HAP-1 (cell line): ENCODE measurements around the gene RORC.

Experiments
- DNase-seq, 2 experiments: peaks; one replicate each; pipeline ENCODE4 v3.0.0-alpha.2; 2016 to 2020; ENCODE audit warnings: low spot score in 2 of 2
- H3K27me3 ChIP-seq: fragments of 250-450 bp; sonication (Bioruptor Pico); 2 replicates; pipeline ENCODE4 v1.5.1; 2020; ENCODE audit warnings: low read depth, mild to moderate bottlenecking, moderate library complexity
- H3K36me3 ChIP-seq: fragments of 250-450 bp; sonication (Bioruptor Pico); replicated peaks from 2 replicates; pipeline ENCODE4 v1.5.1; 2020; ENCODE audit warnings: mild to moderate bottlenecking
- H3K4me1 ChIP-seq: fragments of 250-450 bp; sonication (Bioruptor Pico); 2 replicates; pipeline ENCODE4 v1.5.1; 2020; ENCODE audit warnings: mild to moderate bottlenecking
- H3K4me3 ChIP-seq: fragments of 250-450 bp; sonication (Bioruptor Pico); 2 replicates; pipeline ENCODE4 v1.5.1; 2020; ENCODE audit warnings: mild to moderate bottlenecking, moderate library complexity
- H3K9me3 ChIP-seq: fragments of 250-450 bp; sonication (Bioruptor Pico); 2 replicates; pipeline ENCODE4 v1.5.1; 2020; ENCODE audit warnings: mild to moderate bottlenecking, moderate library complexity
- in situ Hi-C: fragments of 300-500 bp; cut with MboI; formaldehyde crosslinking; loops from 3 replicates; pipeline ENCODE4 v1.14.3; 2020; ENCODE audit warnings: low sequenced_read_pairs, inconsistent platforms, mixed read lengths

The RORC gene

DNA sequence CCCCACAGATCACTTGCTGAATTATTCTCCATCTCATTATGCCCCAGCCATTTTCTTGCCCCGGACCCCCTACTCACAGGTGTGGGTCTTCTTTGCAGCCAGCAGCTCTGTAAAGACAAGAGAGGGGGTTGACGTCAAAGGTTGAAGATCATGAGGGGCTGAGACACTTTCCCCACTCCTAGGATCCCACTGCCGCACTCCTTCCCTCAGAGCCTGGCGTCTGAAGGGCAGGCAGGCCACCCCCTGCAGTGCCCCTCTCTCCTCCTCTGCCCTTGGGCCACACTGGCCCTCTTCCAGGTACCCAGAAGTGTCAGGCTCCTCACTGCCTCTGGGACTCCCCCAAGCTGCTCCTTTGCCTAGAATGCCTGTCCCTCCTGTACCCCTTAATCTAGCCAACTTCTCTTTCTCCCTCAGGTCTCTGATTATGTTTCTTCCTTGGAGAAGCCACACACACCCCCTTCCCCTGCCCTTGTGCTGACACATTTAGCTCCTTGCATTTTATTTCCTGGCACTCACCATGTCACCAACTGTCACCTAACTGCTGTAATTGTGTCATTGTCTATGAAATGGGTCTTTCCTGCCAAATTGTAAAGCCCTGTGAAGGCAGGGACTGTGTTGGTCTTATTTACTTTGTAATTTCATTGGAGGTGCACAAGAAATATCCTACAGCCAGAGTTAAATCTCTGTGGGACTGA is 2.1 kb downstream of the RORC start:
- no peaks in the 10 kb centered on the region for H3K9me3 ChIP-seq
- H3K27me3 ChIP-seq, result no peaks in the 10 kb centered on the region
- H3K4me1 ChIP-seq, result no peaks in the 10 kb centered on the region
- DNase-seq, result no peak
- in situ Hi-C loops, result no loop called here
- no peak overlapping the region for H3K4me3 ChIP-seq
- H3K36me3 ChIP-seq, result no peaks in the 10 kb centered on the region

DNA sequence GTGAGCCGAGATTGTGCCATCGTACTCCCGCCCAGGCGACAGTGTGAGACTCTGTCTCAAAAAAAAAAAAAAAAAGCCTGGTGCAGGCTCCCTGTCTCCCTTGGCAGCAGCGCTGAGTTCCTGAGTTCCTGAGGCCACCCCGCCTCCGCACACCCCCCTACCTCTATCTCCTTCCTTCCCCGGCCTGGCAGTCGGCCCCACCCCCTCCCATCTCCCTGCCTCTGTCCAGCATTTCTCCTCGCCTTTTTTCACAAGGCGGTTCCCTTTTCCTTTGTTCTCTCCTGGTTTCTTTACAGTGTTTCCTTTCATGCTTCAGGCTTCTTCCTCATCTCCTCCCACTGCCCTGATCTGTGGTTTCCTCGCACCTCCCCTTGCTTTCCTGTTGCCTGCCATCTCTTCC is 2.7 kb downstream of the RORC start:
- no peaks in the 10 kb centered on the region for H3K9me3 ChIP-seq
- H3K36me3 ChIP-seq, result no peaks in the 10 kb centered on the region
- peak; percentile 60 to 75 for DNase-seq
- in situ Hi-C loops, result no loop called here
- no peaks in the 10 kb centered on the region for H3K4me1 ChIP-seq
- H3K27me3 ChIP-seq, result no peaks in the 10 kb centered on the region
- no peak overlapping the region for H3K4me3 ChIP-seq

DNA sequence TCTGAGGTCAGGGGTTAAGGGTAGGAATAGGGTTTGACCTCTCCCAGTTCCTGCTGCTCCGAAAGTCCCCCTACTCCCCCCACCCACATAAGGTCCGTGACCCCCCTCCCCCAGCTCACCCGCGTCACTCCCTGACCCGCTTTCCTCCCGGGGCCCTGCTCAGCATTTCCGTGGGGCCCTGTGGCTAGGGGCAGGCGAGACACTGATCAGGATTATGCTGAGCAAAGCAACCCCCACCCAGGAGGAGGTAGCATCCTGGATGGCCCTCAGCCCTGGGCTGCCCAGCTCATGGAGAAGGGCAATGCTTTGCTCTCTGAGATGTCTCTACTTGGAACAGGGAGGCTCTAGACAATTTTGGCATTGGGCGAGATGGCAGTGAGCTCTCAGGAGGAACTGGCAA is 3.7 kb downstream of the RORC start:
- Histone ChIP-seq H3K4me3 (no peak overlapping the region), H3K4me1 (no peaks in the 10 kb centered on the region), H3K9me3 (no peaks in the 10 kb centered on the region), H3K27me3 (no peaks in the 10 kb centered on the region), H3K36me3 (no peaks in the 10 kb centered on the region)
- DNase-seq, result no peak
- in situ Hi-C loops, result no loop called here

DNA sequence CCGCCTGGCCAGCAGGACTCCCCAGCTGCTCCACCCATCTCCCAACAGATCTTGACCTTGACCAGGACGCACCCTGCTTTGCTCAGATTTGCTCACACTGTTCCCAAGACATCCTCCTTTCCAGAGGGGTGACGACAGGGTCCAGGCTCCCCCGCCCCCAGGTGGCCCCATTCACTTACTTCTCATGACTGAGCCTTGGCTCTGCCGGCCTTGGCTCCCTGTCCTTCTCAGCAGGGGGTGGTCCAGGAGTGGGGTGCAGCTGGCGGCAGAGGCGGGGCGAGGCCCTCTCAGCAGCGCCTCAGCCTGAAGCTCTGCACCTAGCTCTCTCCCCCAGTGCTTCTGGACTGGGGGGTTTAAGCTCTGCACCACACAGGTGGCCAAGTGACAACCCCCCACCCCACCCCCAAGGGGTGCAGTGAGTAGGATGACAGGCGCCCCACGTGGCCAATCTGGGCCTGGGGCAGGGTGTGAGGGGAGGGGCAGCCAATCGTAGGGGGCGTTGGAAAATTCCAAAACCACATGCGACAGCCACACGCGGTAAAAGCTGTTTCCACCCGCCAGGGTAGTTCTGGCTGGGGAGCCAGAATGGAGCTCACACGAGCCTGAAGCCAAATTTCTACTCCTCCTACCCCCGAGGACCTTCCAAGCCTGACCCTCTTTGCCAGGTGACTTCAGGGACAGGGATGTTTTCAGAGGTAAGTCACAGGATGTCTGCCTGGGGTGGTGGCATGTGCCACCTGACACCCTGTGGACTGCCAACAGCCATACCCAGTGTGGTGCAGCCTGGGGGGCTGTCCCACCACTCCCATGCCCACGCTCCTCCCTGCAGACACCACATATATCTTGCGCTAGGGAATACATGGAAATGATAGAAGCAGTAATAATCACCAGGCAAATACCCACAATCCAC is 5.6 kb downstream of the RORC start:
- DNase-seq, result no peak
- H3K36me3 ChIP-seq, result no peaks in the 10 kb centered on the region
- no peak overlapping the region for H3K4me3 ChIP-seq
- in situ Hi-C loops, result no loop called here
- H3K27me3 ChIP-seq, result no peaks in the 10 kb centered on the region
- no peaks in the 10 kb centered on the region for H3K9me3 ChIP-seq
- no peaks in the 10 kb centered on the region for H3K4me1 ChIP-seq

DNA sequence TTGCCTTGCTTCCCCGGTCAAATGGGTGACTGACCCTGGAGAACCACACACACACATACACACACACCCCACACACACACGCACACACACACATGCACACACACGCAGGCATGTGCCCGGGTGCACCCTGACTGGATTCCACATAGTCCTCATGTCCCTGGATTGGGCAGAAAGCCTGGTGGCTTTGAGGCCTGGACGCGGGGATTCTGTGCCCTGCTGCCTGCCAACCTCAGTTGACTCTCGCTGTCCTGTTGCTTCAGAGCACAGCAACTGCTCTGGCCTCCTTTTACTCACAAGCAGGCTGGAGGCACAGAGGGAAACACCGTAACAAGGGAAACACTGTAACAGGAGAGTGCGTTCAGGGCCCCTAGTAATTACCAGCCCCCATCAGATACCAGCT is 6.4 kb downstream of the RORC start:
- no peak for DNase-seq
- in situ Hi-C loops, result no loop called here
- H3K4me3 ChIP-seq, result no peak overlapping the region
- H3K36me3 ChIP-seq, result no peaks in the 10 kb centered on the region
- H3K9me3 ChIP-seq, result no peaks in the 10 kb centered on the region
- no peaks in the 10 kb centered on the region for H3K27me3 ChIP-seq
- no peaks in the 10 kb centered on the region for H3K4me1 ChIP-seq

DNA sequence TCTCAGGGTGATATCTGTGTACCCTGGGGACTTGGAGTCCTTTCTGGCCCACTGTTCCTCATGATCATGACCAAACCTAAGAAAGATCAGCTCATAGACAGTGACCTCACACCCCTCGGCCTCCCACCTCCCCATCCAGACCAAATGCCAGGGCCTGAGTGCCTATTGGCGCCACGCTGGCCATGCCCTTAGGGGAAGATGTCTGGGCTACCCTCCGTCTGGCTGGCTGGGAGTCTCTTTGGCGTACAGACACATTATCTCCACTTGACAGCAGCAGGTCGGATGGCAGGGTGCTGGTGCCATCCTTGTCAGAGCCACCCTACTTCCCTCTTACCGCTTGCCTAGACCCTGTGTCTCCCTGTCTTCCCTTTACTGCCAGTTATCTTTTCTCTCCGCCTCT is 8.4 kb downstream of the RORC start:
- Histone ChIP-seq H3K9me3 (no peaks in the 10 kb centered on the region), H3K4me3 (no peak overlapping the region), H3K36me3 (no peaks in the 10 kb centered on the region), H3K27me3 (no peaks in the 10 kb centered on the region), H3K4me1 (no peaks in the 10 kb centered on the region)
- in situ Hi-C loops, result no loop called here
- no peak for DNase-seq

DNA sequence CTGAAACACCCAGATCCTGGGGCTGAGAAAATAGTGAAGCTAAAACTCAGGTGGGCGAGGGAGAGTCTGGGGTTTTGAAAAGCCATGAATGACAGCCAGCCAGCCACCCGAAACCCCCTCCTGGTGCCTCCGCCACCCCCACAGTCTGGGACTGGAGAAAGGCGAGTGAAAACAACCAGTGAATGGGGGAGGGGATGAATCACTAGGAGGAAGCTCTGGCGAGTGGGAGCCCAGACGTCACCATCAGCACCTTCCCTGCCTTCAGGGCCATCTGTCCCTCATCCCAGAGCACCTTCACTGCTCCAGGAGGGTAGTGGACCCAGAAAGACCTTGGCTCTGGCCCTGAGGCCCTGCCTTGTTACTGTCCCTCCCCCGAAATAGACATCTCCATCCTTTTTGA is 9.2 kb downstream of the RORC start:
- DNase-seq, result no peak
- Histone ChIP-seq H3K27me3 (no peaks in the 10 kb centered on the region), H3K36me3 (no peaks in the 10 kb centered on the region), H3K4me1 (no peaks in the 10 kb centered on the region), H3K4me3 (no peak overlapping the region), H3K9me3 (no peaks in the 10 kb centered on the region)
- in situ Hi-C loops, result no loop called here

DNA sequence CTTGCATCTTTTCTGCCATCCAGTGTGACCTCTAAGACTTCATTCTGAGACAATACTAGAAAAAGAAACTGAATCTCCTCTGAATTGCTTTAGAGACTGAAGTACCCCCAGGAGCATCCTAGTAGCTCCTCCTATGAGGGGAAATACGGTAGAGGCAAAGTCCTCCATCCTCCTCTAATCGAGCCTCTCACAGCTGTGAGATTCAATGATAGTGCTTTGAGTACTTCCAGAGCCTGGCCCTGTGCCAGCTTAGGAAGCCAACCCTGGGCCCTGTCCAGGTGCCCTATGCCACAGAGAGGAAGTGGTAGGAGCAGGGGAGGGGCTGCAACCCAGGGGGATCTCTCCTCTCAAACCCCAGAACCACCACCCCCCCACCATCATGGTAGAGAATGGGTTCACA is 10.7 kb downstream of the RORC start:
- no peaks in the 10 kb centered on the region for H3K27me3 ChIP-seq
- no peak for DNase-seq
- no peaks in the 10 kb centered on the region for H3K4me1 ChIP-seq
- H3K4me3 ChIP-seq, result no peak overlapping the region
- in situ Hi-C loops, result no loop called here
- no peaks in the 10 kb centered on the region for H3K9me3 ChIP-seq
- no peaks in the 10 kb centered on the region for H3K36me3 ChIP-seq

DNA sequence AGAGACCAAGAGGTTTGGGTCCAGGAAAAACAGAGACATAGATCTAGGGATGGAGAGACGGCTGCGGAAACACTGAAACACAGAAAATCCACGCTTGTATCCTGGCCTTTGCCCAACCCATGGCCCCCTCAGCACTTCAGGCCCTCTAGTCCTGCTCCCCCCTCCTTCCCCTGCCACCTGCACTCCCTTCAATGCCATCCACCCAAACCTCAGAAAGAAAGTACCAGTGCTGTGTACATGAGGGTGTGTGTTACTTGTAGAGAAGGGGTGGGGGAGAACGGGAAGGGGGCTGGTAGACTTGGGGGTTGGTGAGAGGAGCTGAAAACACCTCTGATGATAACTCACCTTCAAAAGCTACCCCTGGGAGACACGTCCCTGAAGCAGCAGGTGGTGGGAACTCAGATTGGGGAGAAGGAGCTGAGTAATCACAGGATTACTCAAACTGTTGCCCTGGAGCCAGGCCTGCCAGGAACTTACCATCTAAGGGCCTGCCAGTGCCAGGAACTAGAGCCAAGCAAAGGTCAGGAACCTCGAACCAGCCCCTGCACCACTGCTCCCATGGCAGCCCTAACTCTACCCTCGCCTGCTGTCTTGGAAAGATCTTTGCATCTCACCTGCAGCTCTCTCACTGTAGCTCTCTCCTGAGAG is 11.5 kb downstream of the RORC start:
- in situ Hi-C loops, result no loop called here
- Histone ChIP-seq H3K4me1 (no peaks in the 10 kb centered on the region), H3K27me3 (no peaks in the 10 kb centered on the region), H3K36me3 (no peaks in the 10 kb centered on the region), H3K9me3 (no peaks in the 10 kb centered on the region), H3K4me3 (no peak overlapping the region)
- no peak for DNase-seq

DNA sequence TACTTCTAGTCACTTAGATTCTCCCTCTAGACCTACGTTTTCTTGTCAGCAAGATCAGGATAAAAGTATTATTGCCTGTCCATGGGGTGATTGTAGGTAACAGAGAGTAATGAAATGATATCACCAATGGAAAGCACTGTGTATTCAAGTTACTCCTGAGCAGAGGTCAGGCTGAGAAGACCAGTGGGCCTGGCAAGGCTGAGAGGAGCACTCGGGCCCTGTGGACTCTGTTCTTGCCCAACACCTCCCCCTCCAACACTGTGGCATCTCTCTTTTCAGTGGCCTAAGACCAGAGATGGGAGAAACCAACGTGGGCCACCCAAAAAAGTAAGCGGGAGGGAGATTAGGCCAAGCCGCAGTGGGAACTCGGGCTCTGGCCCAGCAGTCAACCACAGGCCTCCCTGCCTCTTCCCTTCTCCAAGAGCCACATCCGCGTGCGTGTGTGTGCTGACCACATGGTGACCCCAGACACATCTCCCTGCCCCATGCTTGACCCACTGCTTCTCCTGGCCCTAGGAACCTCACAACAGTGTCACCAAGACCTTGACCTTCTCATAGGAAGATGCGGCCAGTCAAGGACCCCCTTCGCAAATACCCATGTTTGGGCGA is 12.3 kb downstream of the RORC start:
- no peaks in the 10 kb centered on the region for H3K4me1 ChIP-seq
- no peak overlapping the region for H3K4me3 ChIP-seq
- H3K36me3 ChIP-seq, result no peaks in the 10 kb centered on the region
- in situ Hi-C loops, result no loop called here
- no peak for DNase-seq
- H3K27me3 ChIP-seq, result no peaks in the 10 kb centered on the region
- no peaks in the 10 kb centered on the region for H3K9me3 ChIP-seq

DNA sequence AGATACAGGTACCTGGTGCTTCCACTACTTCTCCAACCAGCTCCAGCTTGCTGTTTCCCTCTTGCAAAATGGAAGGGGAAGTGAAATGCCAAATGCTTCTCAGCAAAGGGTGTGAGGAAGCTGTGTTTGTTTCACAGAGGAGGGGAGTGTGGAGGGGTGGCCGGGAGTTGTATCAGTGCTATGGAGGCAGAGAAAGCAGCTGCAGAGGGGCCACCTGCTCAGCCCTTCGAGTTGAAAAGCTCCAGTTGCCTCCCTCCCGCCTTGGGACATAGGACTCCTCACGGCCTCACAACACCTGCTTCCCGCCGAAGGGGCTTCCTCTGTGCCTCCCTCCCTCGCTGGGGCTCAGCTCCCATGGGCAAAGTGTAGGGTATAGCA is 14.3 kb downstream of the RORC start:
- no peak overlapping the region for H3K4me3 ChIP-seq
- no peaks in the 10 kb centered on the region for H3K27me3 ChIP-seq
- in situ Hi-C loops, result no loop called here
- H3K9me3 ChIP-seq, result no peaks in the 10 kb centered on the region
- H3K4me1 ChIP-seq, result no peaks in the 10 kb centered on the region
- DNase-seq, result no peak
- H3K36me3 ChIP-seq, result no peaks in the 10 kb centered on the region

DNA sequence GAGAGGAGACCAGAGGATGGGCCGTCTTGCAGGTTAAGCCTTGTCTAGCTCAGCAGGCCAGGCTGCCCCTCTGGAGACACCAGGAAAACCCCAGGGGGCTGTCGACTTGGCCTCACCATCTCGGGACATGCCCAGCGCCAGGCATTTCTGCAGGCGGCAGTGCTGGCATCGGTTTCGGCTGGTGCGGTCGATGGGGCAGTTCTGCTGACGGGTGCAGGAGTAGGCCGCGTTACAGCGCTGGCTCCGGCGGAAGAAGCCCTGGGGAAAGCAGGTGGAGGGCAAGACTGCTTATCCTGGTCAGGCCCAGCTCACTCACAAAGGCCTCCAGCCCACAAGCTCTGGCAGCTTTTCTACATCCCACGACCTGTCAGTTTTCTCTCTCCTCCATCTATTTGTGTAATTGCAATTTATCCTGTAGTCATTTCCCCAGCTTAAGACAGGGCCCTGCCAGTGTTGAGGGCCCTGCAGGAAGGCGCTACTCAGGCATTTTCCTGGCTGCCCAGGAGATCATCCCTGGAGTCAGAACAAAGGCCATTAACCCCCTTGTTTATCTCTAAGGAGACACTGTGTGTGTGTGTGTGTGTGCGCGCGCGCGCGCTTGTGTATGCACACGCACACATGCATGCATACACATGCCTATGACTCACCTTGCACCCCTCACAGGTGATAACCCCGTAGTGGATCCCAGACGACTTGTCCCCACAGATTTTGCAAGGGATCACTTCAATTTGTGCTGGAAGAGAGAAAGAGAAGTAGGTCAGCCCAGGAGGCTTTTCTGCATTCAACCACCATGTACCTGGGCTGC is 14.9 kb downstream of the RORC start:
- DNase-seq, result no peak
- in situ Hi-C loops, result no loop called here
- Histone ChIP-seq H3K4me3 (no peak overlapping the region), H3K4me1 (no peaks in the 10 kb centered on the region), H3K9me3 (no peaks in the 10 kb centered on the region), H3K27me3 (no peaks in the 10 kb centered on the region), H3K36me3 (no peaks in the 10 kb centered on the region)

DNA sequence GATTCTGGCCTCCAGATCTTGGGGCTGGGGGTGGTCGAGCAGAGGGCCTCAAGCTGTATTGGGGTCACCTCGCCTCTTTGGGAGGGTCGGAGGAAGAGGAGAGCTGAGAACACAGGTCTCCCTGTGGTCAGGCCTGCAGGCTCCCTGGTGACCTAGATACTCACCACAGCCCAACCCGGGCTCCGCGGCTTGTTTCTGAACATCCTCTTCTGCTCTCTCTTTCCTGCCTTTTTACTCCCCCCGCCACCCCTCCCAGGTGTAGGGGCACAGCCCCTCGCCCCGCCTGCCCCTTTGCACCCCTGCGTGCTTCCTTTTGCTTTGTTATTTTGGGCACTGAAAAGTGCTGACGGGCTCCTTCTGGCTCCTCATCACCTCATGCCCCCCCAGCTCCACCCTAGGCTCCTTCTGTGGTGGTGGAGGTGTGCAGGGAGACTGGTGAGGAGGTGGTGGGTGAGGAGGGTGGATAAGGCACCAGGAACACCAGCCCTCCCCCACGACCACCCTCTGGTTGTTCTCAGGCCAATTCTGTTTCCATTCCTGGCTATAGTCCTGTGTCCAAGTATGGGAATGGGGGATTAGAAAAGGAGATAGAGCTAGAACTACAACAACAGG is 15.8 kb downstream of the RORC start:
- peaks cover 1% of the 10 kb centered on the region; the same call in 1 of the 2 replicates for H3K4me1 ChIP-seq
- in situ Hi-C loops, result no loop called here
- DNase-seq, result no peak
- no peaks in the 10 kb centered on the region for H3K27me3 ChIP-seq
- H3K9me3 ChIP-seq, result no peaks in the 10 kb centered on the region
- H3K36me3 ChIP-seq, result no peaks in the 10 kb centered on the region
- H3K4me3 ChIP-seq, result no peak overlapping the region
